HG02852 (cell line): ENCODE data around the gene IGDCC3.

Experiments used
- ATAC-seq: cut with Tn5 transposase; IDR thresholded peaks from one replicate; pipeline ENCODE4 v1.9.1; 2021; ENCODE audit warnings: mild to moderate bottlenecking, moderate library complexity; ENCODE audit not compliant: unreplicated experiment

Gene IGDCC3

GRCh38 chr15:65329288-65329983 lies 48.4 kb downstream of the IGDCC3 start:
- no peak for ATAC-seq

- ATAC-seq = no peak
Measured at GRCh38 chr15:65328506-65329287, 49.1 kb downstream of the IGDCC3 start.

- no peak for ATAC-seq
Measured at GRCh38 chr15:65327651-65328393, 50.0 kb downstream of the IGDCC3 start.

GRCh38 chr15:65326818-65327217 lies 51.0 kb downstream of the IGDCC3 start:
- no peak for ATAC-seq

GRCh38 chr15:65326117-65326526 lies 51.7 kb downstream of the IGDCC3 start:
- no peak for ATAC-seq

GRCh38 chr15:65323071-65323511 lies 54.7 kb downstream of the IGDCC3 start:
- ATAC-seq = no peak

- ATAC-seq = peak; percentile 50
Measured at GRCh38 chr15:65318870-65319356, 58.9 kb downstream of the IGDCC3 start.

GRCh38 chr15:65312400-65312916 lies 65.3 kb downstream of the IGDCC3 start:
- ATAC-seq = no peak

GRCh38 chr15:65311760-65312159 lies 66.0 kb downstream of the IGDCC3 start:
- ATAC-seq = no peak

GRCh38 chr15:65310431-65311137 lies 67.2 kb downstream of the IGDCC3 start:
- ATAC-seq = no peak

- ATAC-seq = no peak
Measured at GRCh38 chr15:65309882-65310418, 67.9 kb downstream of the IGDCC3 start.

- no peak for ATAC-seq
Measured at GRCh38 chr15:65307978-65308377, 69.8 kb downstream of the IGDCC3 start.

- no peak for ATAC-seq
Measured at GRCh38 chr15:65306551-65306950, 71.3 kb downstream of the IGDCC3 start.

- ATAC-seq = no peak
Measured at GRCh38 chr15:65305776-65306175, 72.0 kb downstream of the IGDCC3 start.

- ATAC-seq = no peak
Measured at GRCh38 chr15:65305150-65305758, 72.5 kb downstream of the IGDCC3 start.

- ATAC-seq = peak; percentile 65
Measured at GRCh38 chr15:65304381-65305149, 73.2 kb downstream of the IGDCC3 start, which contains the start of gene RNU5B-1. RNU5B-1 (plus strand) TSS chr15:65304677.

GRCh38 chr15:65303687-65304380 lies 74.0 kb downstream of the IGDCC3 start:
- no peak for ATAC-seq

- ATAC-seq = no peak
Measured at GRCh38 chr15:65302061-65302460, 75.7 kb downstream of the IGDCC3 start.
